HPDE6-E6E7 (cell line): ENCODE data around the gene PMVK.
"Not testable (repeated sequence)": the region's sequence is repeated elsewhere in the genome, so short reads cannot be mapped to it uniquely, and the experiment has no call there.

Experiments
- DNase-seq: peaks from one replicate; pipeline ENCODE4 v3.0.0; 2011; ENCODE audit warnings: missing footprints; ENCODE audit errors: extremely low spot score

Gene PMVK

DNA sequence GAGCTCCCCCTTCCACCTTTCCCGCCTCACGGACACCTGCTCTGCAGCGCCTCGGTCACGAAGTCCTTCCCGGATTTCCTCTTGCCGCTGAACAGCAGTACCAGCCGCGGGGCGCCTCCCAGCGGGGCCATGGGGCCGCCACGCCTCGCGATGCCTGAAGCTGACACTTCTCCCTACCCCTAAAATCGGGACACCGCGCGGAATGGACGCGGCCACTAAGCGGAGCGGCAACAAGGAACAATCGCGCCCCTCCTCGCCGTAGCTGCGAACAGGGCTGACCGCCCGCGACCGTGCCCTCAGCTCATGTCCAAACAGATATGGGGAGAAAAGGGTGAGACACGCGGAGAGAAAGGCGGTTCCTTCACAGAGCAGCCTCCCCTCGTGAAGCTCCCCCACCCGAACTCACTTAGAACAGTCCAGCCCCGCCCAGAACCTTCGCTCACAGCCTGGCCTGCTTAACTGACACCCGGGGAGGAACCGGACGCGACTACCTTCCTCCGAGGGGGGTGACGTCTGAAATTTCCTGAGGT lies at the start of gene PMVK:
PMVK (minus strand) TSS at position 165 of the 530 bp plus-strand sequence; CDS start at position 131, 34 bp downstream.
- peak; percentile 95 for DNase-seq

DNA sequence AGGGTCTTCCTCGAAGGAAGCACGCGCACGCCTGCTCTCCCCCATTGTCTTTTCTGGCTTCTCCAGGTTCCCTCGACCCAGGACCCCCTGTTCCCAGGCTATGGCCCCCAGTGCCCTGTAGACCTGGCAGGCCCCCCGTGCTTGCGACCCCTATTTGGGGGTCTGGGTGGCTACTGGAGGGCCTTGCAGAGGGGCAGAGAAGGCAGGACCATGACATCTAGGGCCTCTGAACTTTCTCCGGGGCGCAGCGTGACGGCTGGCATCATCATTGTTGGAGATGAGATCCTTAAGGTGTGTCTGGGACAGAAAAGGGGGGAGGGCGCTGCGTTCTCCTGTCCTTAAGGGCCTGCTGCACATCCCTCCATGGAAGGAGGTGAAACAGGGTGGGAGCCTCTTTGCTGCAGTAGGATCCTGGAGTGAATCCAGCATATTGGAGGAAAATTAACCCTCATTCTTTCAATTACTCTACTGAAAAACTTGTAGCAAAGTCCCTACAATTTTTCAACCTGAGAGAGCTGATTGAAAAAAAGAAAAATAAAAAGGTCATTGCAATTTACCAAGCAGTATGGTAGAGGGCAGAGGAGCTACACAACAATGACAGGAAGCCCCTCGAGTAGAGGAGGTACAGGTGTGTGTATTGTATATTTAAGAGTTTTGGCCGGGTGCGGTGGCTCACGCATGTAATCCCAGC lies 47.4 kb upstream of the PMVK start:
- DNase-seq: no peak

- DNase-seq: peak; percentile 100
Measured at GRCh38 chr1:154982897-154983648, 46.6 kb upstream of the PMVK start, which contains the start of gene FLAD1. Gene FLAD1, plus strand, starts transcription at chr1:154983344. Its CDS starts 351 bp downstream, at chr1:154983695.

DNA sequence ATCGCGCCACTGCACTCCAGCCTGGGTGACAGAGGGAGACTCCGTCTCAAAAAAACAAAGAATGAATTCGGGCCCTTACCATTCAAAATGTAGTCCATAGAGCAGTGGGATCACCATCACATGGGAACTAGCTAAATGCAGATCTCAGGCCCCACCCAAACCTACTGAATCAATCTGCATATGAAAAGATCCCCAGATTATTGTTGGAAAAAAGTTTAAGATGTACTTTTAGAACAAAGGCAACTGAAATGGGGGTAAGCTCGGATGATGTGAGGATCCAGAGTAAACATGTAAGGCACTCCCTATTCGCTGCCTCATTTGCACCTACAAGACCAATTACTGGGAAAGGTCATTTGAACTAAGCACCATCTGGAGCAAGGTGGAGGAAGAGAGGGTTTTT lies 45.8 kb upstream of the PMVK start:
- DNase-seq: no peak

DNA sequence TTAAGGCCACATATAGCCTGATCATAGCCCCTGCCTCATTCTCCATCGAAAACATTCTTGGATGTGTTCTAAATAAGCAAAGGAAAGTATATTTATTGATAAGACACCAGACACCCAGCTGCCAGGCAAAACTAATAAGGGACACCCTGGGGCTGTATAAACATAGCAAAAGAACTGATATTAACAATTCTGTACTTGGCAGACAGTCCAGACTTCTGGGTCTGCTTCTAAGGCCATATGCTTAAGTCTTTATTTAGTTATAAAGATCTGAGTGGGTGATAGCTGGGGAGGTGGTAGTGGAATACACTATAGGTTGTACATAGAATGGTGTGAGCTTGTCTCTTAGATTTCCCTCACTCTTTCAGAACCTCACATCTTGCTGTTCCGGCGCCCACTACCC lies 41.8 kb upstream of the PMVK start:
- DNase-seq: no peak

DNA sequence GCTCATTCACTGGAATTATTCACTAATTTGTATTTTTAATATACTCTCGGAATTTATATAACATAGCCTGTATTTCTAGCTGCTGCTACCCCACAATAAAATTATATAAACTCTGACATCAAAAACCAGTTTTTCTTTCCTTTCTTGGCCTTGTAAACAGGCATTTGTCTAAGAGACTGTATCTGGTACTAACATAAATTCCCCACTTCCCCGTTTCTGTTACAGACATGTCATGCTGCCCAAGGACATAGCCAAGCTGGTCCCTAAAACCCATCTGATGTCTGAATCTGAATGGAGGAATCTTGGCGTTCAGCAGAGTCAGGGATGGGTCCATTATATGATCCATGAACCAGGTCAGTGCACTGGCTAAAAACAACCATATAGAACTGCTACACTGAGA lies 41.2 kb upstream of the PMVK start:
- not testable (repeated sequence) for DNase-seq

DNA sequence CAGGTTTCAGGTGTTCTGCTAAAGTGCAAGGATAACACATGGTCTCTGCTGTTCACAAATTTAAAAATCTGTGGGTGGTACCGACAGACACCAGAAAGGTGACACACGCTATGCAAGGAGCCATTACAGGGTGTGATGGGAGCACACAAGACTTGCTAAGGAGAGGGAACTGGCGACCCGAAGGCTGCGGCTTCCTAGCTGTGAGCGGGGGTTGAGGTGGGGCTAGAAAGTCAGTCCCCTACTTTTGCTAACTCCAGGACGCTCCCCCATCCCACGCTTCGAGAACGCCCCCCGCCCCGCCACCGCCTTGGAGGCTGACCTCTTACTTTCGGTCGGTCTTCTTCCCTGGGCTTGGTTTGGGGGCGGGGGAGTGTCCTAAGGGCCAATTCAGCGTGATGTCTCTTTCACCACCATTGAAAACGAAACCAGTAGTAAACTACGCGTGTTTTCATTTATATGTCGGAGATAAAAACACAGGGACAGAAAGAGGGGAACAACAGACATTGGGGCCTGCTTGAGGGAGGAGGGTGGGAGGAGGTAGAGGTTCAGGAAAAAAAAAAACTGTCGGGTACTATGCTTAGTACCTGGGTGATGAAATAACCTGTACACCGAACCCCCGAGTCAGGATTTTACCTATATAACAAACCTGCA lies 39.0 kb upstream of the PMVK start:
- no peak for DNase-seq

GRCh38 chr1:154974808-154975408 lies 38.4 kb upstream of the PMVK start:
- peak; percentile 82 for DNase-seq

DNA sequence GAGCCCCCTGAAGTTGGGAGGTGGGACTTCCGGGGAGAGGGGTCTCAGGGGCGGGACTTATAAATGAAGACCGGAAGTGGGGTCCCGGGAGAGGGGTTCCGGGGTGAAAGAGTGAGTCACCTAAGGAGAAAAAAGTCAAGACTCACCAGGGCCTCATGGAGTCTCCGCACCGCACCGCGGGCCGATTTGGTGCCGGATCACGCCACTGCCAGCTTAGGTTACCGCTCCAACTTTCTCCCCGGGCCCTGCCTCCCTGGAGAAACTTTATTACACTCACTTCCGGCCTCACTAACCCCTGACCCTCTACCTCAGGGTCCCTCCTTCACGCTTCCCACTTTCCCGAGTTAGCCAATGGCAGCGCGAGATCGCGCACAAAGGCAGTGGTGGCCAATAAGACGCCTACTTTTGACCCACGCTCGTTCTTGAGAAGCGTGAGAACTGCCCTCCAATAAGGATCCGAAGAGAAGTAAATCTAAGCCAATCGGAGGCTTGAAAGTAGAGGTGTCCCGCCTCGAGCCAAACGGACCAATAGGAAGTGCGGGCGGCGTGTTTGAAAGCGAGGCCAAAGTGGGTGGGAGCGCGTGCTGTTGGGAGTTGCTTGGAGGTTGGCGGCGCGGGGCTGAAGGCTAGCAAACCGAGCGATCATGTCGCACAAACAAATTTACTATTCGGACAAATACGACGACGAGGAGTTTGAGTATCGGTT lies 37.7 kb upstream of the PMVK start, which contains the start of gene CKS1B:
CKS1B (plus strand) TSS at position 580 of the 706 bp plus-strand sequence; CDS start at position 645, 65 bp downstream.
- peak; percentile 95 for DNase-seq

DNA sequence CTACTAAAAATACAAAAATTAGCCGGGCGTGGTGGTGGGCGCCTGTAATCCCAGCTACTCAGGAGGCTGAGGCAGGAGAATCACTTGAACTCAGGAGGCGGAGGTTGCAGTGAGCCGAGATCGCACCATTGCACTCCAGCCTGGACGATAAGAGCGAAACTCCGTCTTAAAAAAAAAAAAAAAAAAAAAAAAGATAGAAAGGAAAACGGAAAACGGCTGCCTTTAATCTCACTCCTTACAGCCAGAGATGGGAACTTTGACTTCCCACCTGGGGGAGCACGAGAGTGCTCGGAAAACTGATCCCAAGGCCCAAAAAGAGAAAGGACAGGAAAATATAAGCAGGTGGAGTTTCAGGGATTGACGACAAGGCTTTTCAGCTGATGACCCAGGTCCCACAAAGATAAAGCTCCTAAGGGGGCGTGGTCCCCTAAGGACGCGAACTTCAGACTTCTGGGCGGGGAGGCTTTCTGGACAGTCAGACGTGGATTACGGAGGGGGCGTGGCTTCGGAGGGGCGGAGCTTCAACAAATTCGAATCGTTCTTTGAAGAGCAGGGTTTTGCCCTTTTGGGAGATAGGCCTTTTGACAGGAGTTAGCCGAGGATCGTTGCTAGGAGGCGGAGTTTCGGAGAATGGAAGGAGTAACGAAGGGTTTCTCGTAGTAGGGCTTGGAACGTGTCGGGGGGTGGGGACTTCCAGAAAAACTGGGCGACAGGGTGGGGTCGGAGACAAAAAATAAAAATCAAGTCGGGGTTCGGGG lies 37.0 kb upstream of the PMVK start:
- peak; percentile 76 for DNase-seq

DNA sequence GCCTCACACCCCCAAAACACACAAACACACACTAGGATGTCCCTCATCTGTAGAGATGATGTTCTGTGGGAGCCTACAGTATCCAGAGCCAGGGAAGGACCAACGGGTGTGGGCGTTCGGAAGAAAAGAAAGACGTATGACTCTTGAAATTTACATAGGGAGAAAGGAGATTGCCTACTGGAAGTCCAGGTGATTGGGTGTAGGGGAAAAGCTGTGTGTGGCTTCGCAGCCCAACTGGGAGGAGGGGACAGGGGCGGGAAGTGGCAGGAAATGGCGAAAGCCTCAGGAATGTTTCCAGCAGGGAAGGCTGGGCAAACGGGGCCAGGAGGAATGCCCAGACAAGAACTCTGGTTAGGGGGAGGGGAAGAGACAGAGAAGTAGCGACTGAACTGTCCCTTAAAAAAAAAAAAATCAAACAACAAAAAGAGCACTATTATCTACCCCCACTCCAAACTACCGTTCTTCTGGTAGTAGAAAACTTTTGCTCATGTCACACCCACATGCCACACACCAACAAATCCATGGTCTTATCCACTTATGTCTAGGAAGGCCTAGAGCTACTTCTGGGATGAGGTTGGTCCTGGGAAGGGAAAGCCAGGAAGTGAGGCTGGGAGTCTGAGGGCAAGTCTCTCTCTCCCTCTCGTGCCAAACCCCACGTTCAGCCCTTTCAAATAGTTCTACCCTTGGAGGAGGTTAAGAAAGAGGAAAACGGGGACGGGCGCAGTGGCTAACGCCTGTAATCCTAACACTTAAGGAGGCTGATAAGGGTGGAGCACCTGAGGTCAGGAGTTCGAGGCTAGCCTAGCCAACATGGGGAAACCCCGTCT lies 36.2 kb upstream of the PMVK start:
- DNase-seq: peak; percentile 77

DNA sequence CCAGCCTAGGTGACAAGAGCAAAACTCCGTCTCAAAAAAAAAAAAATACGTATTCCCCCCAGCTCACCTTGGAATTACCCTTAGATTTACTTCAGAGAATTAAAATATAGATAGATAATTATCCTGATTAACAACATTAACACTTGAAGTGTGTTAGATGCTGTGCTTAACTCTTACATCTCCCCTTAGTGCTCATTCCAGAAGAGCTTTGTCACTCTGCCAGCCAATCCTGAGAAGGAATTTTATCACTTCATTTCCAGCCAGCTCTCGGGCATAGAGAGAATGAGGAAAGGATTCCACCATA lies 35.6 kb upstream of the PMVK start:
- no peak for DNase-seq

DNA sequence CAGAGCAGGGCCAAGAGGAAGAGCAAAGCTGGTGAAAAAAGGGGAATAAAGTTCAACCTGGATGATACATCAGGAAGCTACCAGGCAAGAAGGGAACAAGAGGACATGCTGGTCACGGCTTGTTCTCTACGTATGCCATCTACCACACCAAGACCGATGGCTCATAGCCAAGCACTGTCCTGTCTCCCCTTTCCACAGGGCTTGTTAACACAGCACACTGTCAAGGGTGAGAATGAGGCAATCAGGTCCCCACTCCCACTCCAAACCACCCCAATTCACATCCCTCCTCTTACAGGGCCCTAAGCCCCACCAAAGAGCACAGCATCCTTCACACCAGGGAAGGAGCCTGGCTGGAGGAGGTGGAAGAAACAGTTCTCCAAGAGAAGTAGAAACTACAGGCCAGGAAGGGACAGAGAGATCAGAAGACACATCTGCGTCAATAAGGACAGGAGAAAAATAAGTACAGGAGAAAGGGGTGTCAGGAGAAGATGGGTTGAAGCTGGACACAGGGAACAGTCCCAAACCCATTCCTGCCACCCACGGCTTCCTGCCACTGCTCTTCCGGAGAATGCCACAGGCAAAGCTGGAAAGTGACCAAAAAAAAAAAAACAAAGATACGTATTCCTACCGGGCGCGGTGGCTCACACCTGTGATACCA lies 35.0 kb upstream of the PMVK start:
- peak; percentile 49 for DNase-seq

- DNase-seq: peak; percentile 93
Measured at GRCh38 chr1:154970631-154971340, 34.3 kb upstream of the PMVK start, which contains the start of gene SHC1. Gene SHC1, minus strand, starts transcription at chr1:154970747. Its CDS starts 221 bp downstream, at chr1:154970526.

GRCh38 chr1:154969860-154970452 lies 33.4 kb upstream of the PMVK start:
- no peak for DNase-seq

DNA sequence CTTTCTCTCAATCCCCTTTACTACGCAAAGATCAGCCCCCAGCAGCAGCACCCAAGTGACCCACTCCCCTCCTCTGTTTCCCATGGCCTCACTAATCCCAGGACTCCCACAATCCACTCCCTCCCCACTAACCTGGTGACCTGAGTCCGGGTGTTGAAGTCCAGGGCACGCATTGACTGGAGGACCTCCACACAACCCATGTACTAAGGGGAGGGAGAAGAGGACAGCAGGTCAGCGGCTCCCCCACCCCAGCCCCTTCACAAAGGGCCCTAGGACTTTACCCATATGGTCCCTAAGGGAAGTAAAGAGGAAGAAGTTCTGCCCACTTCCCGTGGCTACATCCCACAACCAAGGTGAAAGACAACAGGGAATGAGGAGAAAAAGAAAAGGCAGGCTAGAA lies 32.7 kb upstream of the PMVK start:
- no peak for DNase-seq

- no peak for DNase-seq
Measured at GRCh38 chr1:154968731-154969130, 32.2 kb upstream of the PMVK start.

GRCh38 chr1:154967331-154967950 lies 30.9 kb upstream of the PMVK start:
- no peak for DNase-seq
